GM10248 (cell line): ENCODE measurements around the gene FOS.
"Not testable (repeated sequence)": the region's sequence is repeated elsewhere in the genome, so short reads cannot be mapped to it uniquely, and the experiment has no call there.

Experiments
- CTCF ChIA-PET: fragments of 300-600 bp; sonication (Branson Sonifier 250); formaldehyde crosslinking; extraction: SDS; loops from one replicate; lab custom pipeline; 2021; ENCODE audit warnings: antibody characterized with exemption; lab: Yijun Ruan, JAX
- POLR2A ChIA-PET: fragments of 350-650 bp; sonication (Branson Sonifier 250); formaldehyde crosslinking; extraction: SDS; loops from one replicate; lab custom pipeline; 2020; ENCODE audit warnings: antibody characterized with exemption; lab: Yijun Ruan, JAX
- DNase-seq: peaks from one replicate; pipeline ENCODE4 v3.0.0; 2012; ENCODE audit errors: extremely low spot score
- CTCF ChIP-seq: IDR thresholded peaks from 2 replicates; pipeline ENCODE4 v1.5.1; 2012; ENCODE audit warnings: mild to moderate bottlenecking, low read depth; ENCODE audit errors: extremely low read depth, missing control alignments, control extremely low read depth

The FOS gene

GRCh38 chr14:75280291-75280830 is 1.7 kb downstream of the FOS start:
- ChIA-PET CTCF (interaction anchor here (1.1 to 6.1 kb wide), 2 partner anchors 13 to 14 kb away, joined by 3 to 42 read pairs; no protein-coding TSS in a partner anchor), POLR2A (interaction anchor here (0.6 to 2.2 kb wide), 3 partner anchors 9 to 1779 kb away, joined by 3 to 9 read pairs (median 3); no protein-coding TSS in a partner anchor)
- DNase-seq = no peak
- TF ChIP-seq CTCF = no peak

- ChIA-PET POLR2A (interaction anchor here (0.6 to 2.5 kb wide), 6 partner anchors 9 to 1780 kb away, joined by 3 to 11 read pairs (median 5); no protein-coding TSS in a partner anchor), CTCF (interaction anchor here (1.1 to 6.1 kb wide), 4 partner anchors 12 to 147 kb away, joined by 3 to 42 read pairs (median 3); no protein-coding TSS in a partner anchor)
- no peak for TF ChIP-seq CTCF
- DNase-seq = no peak
These were observed 2.4 kb downstream of the FOS start for GRCh38 chr14:75280831-75281653.

GRCh38 chr14:75281654-75282019 is 3.0 kb downstream of the FOS start:
- POLR2A ChIA-PET = interaction anchor here (1.2 to 2.5 kb wide), 4 partner anchors 8 to 23 kb away, joined by 3 to 11 read pairs (median 8); no protein-coding TSS in a partner anchor
- CTCF ChIA-PET = interaction anchor here (1.3 to 6.1 kb wide), 3 partner anchors 11 to 147 kb away, joined by 3 to 42 read pairs (median 3); no protein-coding TSS in a partner anchor
- TF ChIP-seq CTCF = no peak
- no peak for DNase-seq

- ChIA-PET POLR2A (interaction anchor here (1.2 to 2.5 kb wide), 4 partner anchors 8 to 23 kb away, joined by 3 to 11 read pairs (median 8); no protein-coding TSS in a partner anchor), CTCF (interaction anchor here (1.3 to 6.1 kb wide), 3 partner anchors 11 to 148 kb away, joined by 3 to 42 read pairs (median 3); no protein-coding TSS in a partner anchor)
- TF ChIP-seq CTCF = no peak
- DNase-seq = no peak
These were observed 3.5 kb downstream of the FOS start for GRCh38 chr14:75282170-75282554.

- ChIA-PET CTCF (interaction anchor here (0.8 to 6.1 kb wide), 5 partner anchors 10 to 148 kb away, joined by 3 to 42 read pairs (median 3); no protein-coding TSS in a partner anchor), POLR2A (interaction anchor here (1.2 to 2.5 kb wide), 3 partner anchors 10 to 24 kb away, joined by 3 to 11 read pairs (median 7); no protein-coding TSS in a partner anchor)
- DNase-seq = not testable (repeated sequence)
These were observed 4.0 kb downstream of the FOS start for GRCh38 chr14:75282555-75283161.

- ChIA-PET CTCF (interaction anchor here (0.8 to 6.1 kb wide), 4 partner anchors 10 to 147 kb away, joined by 3 to 42 read pairs (median 4); no protein-coding TSS in a partner anchor), POLR2A (interaction anchor here (1.0 to 2.5 kb wide), 3 partner anchors 11 to 294 kb away, joined by 5 to 11 read pairs (median 7); no protein-coding TSS in a partner anchor)
- no peak for TF ChIP-seq CTCF
- DNase-seq = no peak
These were observed 4.7 kb downstream of the FOS start for GRCh38 chr14:75283162-75283832.
